ENCODE results near the gene STX11.
"Not testable (repeated sequence)": the region's sequence is repeated elsewhere in the genome, so short reads cannot be mapped to it uniquely, and the experiment has no call there.

The STX11 gene

DNA sequence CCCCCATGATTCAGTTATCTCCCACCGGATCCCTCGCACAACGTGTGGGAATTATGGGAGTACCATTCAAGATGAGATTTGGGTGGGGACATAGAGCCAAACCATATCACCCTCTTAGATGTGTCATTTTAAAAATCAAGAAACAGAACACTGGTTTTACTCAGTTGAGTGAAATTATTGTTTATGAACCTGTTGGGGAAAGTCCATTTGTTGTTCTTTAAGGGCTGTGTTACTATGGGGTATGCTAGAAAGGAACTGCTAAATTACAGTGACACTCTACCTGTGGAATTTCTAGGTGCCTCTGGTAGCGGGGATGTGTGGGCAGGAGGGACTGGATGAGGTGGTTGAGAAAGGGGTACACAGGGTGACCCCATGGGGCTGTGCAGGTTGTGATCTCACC is 28.9 kb downstream of the STX11 start:
- DNase-seq = no peak

- no peak for DNase-seq
Observed at GRCh38 chr6:144179828-144180227, 29.5 kb downstream of the STX11 start.

GRCh38 chr6:144180354-144180753 is 30.0 kb downstream of the STX11 start:
- DNase-seq = not testable (repeated sequence)

- no peak for DNase-seq
Observed at GRCh38 chr6:144181639-144182038, 31.3 kb downstream of the STX11 start.

DNA sequence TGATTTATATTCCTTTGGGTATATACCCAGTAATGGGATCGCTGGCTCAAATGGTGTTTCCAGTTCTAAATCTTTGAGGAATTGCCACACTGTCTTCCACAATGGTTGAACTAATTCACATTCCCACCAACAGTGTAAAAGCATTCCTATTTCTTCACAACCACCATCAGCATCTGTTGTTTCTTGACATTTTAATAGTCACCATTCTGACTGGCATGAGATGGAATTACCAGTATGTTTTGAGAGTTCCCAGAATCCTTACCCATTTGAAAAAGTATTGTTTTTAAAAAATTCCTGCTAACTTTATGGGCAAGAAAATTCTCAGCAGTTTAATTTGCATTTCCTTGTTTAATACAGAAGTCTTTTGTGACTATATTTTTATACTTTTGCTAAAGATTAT is 33.9 kb downstream of the STX11 start:
- DNase-seq = not testable (repeated sequence)

DNA sequence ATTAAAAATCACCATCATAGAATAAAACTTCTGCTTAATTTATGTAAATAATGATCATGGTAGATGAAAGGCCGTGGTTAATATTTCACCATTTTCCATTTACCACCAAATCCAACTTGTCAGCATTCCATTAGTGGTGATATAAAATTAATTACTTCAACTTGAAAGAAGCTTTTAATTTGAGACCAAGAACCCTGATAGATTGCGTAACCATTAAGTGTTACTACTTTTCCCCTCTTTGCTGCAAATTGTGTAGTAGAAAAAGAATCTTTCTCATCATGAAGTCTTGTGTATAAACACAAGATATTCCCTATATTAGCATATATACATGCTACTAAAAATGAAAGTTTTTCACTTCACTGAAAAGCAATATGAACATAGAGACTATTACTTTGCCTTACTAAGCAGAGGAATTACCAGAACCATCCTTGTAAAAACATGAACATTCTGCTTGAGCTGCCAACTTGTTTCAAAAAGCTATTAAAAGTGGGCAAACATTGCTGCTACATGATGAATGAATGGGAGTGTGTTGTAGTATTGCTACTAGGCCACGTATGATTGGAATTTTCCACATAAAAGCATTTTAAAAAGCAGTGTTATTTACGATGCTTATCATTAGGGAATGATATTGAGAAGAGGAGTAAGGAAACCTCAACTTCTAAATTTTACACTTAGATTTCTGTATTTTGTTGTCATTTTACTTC is 35.0 kb downstream of the STX11 start:
- DNase-seq = no peak

- no peak for DNase-seq
Observed at GRCh38 chr6:144186817-144187625, 36.7 kb downstream of the STX11 start.

DNA sequence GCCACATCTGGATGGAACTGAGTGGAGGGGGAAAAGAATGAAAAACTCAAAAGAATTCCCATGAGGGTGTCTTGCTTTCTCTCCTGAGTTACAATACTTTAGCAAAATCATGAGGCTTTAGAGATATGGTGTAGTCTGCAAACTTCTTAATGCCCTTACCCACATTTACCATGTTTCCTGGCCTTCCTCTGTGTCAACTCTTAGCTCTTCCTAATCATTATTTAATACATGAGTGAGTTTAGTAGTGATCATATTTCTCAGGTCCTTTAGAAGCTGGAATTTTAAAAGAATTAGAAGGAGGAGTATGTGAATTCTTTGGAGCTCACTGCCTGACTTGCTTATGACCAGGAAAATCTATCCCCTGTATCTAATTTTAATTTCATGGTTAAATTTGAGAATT is 39.0 kb downstream of the STX11 start:
- no peak for DNase-seq

- DNase-seq = no peak
Observed at GRCh38 chr6:144190080-144190479, 39.8 kb downstream of the STX11 start.

DNA sequence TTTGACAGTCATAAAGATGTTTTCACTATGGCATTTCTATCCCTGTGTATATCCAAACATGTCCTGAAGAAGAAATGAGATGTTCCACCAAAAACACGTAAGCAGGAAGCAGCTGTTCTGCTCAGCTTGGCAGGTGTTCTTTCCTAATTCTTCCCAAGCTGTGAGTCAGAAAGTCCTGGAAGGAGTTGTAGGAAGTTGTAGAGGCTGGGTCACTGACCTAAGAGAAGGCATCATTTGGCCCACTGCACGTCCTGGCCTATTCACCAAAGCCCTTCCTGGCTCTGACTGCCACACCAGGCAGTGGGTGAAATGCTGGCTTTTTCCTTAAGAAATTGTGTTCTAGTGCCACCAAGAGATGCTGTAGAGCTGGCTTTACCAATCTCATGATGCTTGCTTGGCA is 40.3 kb downstream of the STX11 start:
- no peak for DNase-seq

DNA sequence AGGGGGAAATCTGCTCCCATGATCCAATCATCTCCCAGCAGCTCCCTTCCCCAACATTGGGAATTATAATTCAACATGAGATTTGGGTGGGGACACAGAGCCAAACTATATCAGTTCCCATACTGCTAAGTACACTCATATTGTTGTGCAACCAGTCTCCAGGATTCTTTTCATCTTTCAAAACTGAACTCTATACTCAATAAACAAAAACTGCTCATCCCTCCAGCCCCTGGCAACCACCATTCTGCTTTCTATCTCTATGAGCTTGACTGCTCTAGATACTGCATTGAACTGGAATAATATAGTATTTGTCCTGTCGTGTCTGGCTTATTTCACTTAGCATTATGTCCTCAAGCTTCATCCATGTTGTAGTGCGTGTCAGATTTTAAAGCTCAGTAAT is 42.9 kb downstream of the STX11 start:
- DNase-seq = no peak

- no peak for DNase-seq
Observed at GRCh38 chr6:144194293-144194810, 44.0 kb downstream of the STX11 start.

DNA sequence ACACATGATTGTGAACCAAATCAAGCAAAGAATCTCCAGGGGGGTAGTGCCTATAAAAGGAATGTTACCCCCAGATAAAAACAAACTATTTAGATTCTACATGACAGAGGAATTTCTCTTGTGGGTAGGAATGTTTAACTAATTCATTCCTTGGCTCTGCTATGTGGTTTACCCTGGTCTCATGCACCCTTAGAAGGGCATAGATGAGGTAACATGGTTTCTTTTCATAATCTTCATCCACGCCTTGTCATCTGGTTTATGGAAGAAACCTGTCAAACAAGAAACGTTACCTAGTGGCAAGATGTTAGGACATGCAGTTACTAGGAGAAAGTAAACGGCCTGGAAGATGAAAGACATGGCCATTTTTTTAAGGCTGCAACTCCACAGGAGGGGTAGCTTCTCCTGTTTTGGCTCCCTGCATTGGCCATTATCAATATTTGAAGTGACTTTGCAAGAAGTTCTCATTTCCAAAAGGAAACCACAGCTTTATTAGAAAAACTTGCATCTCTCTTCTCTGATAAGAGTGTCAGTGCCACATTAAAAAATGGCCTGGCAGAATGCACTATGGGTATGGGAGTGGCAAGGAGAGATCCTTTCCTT is 45.5 kb downstream of the STX11 start:
- DNase-seq = no peak

- no peak for DNase-seq
Observed at GRCh38 chr6:144197919-144198318, 47.6 kb downstream of the STX11 start.

- DNase-seq = no peak
Observed at GRCh38 chr6:144202879-144203468, 52.7 kb downstream of the STX11 start.

DNA sequence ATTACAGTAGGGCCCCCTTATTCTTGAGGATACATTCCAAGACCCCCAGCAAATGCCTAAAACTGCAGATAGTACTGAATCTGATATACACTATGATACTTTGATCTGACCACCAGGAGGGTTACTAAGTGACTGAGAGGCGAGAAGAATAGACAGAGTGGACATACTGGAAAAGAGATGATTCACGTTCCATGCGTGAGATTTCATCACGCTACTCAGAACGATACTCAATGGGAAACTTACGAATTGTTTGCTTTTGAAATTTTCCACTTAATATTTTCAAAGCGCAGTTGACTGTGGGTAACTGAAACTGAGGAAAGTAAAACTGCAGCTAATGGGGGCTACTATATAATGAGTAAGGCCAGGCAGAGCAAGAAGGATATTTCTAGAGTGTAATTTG is 60.8 kb downstream of the STX11 start:
- no peak for DNase-seq

GRCh38 chr6:144213315-144213714 is 63.0 kb downstream of the STX11 start:
- no peak for DNase-seq

- DNase-seq = no peak
Observed at GRCh38 chr6:144214029-144214428, 63.7 kb downstream of the STX11 start.

DNA sequence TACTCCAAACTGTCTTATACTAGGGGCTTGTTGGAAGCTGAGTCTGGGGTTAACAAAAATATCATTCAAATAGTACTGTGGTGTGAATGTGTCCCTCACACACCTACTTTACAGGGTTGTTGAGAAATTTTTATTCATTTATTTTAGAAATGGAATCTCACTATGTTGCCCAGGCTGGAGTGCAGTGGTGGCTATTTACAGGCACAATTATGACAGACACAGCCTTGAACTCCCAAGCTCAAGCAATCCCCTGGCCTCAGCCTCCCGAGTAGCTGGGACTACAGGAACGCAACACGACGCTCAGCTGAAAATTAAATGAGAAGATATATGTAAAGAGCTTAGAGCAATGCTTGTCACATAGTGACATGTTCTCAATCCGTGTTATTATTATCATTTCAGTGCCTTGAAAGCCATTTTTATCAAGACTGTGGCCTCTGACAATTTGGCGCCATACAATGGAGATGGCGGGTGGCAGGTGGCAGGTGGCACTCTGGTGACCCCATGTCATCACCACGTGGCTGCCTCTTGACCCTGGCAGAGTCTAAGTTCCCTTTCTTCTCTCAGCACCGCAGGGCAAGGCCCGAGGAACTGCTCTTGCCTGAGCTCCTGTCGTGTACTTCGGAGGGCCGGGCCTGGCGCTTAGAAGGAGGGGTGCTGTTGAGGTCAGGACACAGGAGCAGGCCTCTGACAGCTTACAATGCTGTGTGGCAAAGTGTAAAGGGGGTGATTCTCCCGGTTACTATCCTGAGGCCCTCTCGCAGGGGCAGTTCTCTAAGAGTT is 64.5 kb downstream of the STX11 start:
- DNase-seq = no peak

GRCh38 chr6:144215402-144215931 is 65.2 kb downstream of the STX11 start:
- no peak for DNase-seq

DNA sequence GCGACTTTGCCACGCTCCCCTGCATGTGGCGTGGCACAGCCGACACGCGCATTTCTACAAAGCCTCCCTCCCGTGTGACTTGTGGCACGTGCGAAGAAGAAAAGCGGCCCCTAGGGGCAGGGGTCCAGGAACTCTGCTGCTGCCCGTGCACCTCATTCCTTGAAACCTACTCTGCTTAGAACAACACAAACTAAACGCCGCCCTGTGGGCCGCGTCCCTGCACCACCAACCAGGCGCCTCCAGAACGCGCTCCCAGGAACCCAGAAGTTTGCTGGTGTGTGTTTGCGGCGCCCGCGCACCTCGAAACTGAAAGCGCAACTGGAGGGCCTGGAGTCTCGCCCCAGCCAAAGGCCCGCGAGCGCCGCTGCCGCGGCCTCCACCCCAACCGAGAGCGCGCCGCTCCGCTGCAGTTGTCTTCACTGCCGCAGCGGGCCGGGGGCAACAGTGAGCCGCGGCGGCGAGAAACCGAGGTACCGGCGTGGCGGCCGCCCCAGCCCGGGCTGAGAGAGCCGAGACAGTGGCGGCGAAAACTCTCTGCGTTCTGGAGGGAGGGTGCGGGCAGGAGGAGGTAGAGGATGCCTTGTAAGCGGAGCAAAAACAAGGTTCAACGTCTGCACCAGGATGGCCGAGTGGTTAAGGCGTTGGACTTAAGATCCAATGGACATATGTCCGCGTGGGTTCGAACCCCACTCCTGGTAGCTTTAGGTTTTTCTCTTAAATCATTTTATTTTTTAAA is 65.8 kb downstream of the STX11 start:
- peak; percentile 99 for DNase-seq

Measured in activated CD8-positive, alpha-beta memory T cell treated with anti-CD3 and anti-CD28 coated beads for 24 hours (primary cell).